HCT116 (cell line): ENCODE data around the gene DPH2.

Source experiments
- ATF3 ChIP-seq: IDR thresholded peaks from 2 replicates; pipeline ENCODE4 v1.6.1; 2012
- CTCF ChIP-seq, 3 experiments: fragments of 200-600 bp in 1 of 3; sonication (generic) in 1 of 3; IDR thresholded peaks in 2 of 3; conservative IDR thresholded peaks in 1 of 3; 2 replicates each; pipeline ENCODE4 v1.5.1; 2012 to 2017; ENCODE audit warnings: low read depth in 2 of 3, low read length in 2 of 3, antibody characterized with exemption in 1 of 3, borderline replicate concordance in 1 of 3, control low read depth in 1 of 3, mild to moderate bottlenecking in 1 of 3, mixed read lengths in 1 of 3, mixed run types in 1 of 3, moderate library complexity in 1 of 3; ENCODE audit not compliant: insufficient read depth in 1 of 3
- EGR1 ChIP-seq: IDR thresholded peaks from 2 replicates; pipeline ENCODE4 v1.6.1; 2012; ENCODE audit warnings: low read depth
- EZH2 ChIP-seq: fragments of 200-600 bp; sonication (generic); IDR thresholded peaks from 2 replicates; pipeline ENCODE4 v1.6.1; 2017; ENCODE audit warnings: antibody characterized with exemption, mixed run types
- EZH2phosphoT487 ChIP-seq: fragments of 200-600 bp; IDR thresholded peaks from 2 replicates; pipeline ENCODE4 v1.6.1; 2018; ENCODE audit warnings: antibody characterized with exemption, borderline replicate concordance
- POLR2A ChIP-seq: IDR thresholded peaks from 2 replicates; pipeline ENCODE4 v1.7.0; 2011; ENCODE audit warnings: borderline replicate concordance; ENCODE audit not compliant: insufficient read depth, insufficient read length; ENCODE audit errors: extremely low read depth
- SP1 ChIP-seq: IDR thresholded peaks from 2 replicates; pipeline ENCODE4 v1.6.1; 2012; ENCODE audit warnings: low read depth
- YY1 ChIP-seq: IDR thresholded peaks from 2 replicates; pipeline ENCODE4 v1.6.1; 2011; ENCODE audit warnings: low read length, low read depth, moderate library complexity, mild to moderate bottlenecking; ENCODE audit not compliant: insufficient replicate concordance; ENCODE audit errors: extremely low read depth
- ZFX ChIP-seq: fragments of 450-650 bp; IDR thresholded peaks from 2 replicates; pipeline ENCODE4 v1.6.1; 2017

- TF ChIP-seq CTCF (IDR thresholded peaks at IDR 0.05 in 2 of 3, conservative IDR thresholded peaks at IDR 0.05 in 1 of 3; ENCODE audit: borderline replicate concordance in 1 of 3, insufficient read depth in 1 of 3, low read depth in 2 of 3, low read length in 2 of 3) (no peak), YY1 (no peak), ATF3 (no peak), EGR1 (no peak), POLR2A (no peak), ZFX (no peak), EZH2phosphoT487 (no peak), EZH2 (no peak), SP1 (no peak)
Measured at GRCh38 chr1:43977376-43978263, 7.8 kb downstream of the DPH2 start.
